Ramos (cell line): ENCODE results near the gene TRIM63.

Experiments used
- in situ Hi-C: fragments of 300-500 bp; cut with MboI; formaldehyde crosslinking; loops from one replicate; pipeline ENCODE4 v1.14.3; 2022; ENCODE audit warnings: low sequenced_read_pairs; ENCODE audit not compliant: unreplicated experiment

TRIM63 gene

GRCh38 chr1:26021647-26022403 is 45.6 kb downstream of the TRIM63 start, which contains the start of gene EXTL1:
Gene EXTL1 (plus strand): TSS chr1:26021775. CDS start chr1:26022647, 872 bp downstream.
- in situ Hi-C loops, result no loop called here

GRCh38 chr1:26020941-26021646 is 46.3 kb downstream of the TRIM63 start:
- in situ Hi-C loops, result no loop called here

GRCh38 chr1:26020330-26020768 is 47.1 kb downstream of the TRIM63 start:
- in situ Hi-C loops, result no loop called here

DNA sequence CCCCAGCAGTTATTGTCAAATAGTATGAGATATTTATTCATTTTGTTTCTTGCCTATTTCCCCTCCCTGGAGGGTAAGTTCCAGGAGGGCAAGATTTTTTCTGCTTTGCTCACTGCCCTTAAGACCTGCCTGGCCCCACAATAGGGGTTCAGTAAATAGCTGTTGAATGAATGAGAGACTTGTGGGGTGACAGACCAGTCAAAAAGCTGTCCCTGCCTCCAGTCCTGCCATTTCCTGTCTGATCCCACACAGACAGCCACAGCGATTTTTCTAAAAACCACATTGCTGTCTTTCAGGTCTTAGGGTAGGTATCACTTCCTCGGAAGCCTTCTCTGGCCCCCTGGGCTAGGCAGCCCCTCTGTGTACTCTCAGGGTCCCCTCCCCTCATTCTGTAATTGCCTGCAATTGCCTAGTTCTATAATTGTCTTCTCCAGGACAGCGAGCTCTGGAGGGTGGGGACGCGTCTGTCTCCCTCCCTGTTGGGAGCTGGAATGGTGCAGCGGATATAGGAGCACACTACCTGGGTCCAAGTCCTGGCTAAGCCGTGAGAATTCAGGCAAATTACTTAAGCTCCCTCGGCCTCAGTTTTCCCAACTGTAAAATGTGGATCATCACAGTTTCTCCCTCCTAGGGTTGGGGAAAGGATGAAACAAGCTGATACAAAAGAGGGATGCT is 47.7 kb downstream of the TRIM63 start:
- in situ Hi-C loops, result no loop called here

GRCh38 chr1:26017606-26018005 is 49.8 kb downstream of the TRIM63 start:
- in situ Hi-C loops, result no loop called here

GRCh38 chr1:26016953-26017545 is 50.4 kb downstream of the TRIM63 start:
- in situ Hi-C loops, result no loop called here

- in situ Hi-C loops, result no loop called here
These were observed 51.0 kb downstream of the TRIM63 start for GRCh38 chr1:26016258-26016952.

DNA sequence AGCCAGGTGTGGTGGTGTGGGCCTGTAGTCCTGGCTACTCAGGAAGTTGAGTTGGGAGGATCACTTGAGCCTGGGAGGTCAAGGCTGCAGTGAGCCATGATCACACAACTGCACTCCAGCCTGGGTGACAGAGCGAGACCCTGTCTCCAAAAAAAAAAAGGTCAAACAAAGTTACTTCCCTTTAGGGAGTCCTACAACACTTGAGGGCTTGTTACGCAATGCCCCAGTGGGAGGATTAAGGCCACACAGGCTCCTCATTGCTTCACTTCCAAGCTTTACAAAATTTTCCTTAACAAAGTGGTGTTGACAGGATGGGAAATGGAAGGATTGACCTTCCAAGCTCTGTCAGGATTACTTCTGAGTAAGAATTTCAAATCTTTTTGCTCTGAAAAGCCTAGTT is 52.1 kb downstream of the TRIM63 start:
- in situ Hi-C loops, result no loop called here

- in situ Hi-C loops, result no loop called here
These were observed 53.3 kb downstream of the TRIM63 start for GRCh38 chr1:26014179-26014578.

DNA sequence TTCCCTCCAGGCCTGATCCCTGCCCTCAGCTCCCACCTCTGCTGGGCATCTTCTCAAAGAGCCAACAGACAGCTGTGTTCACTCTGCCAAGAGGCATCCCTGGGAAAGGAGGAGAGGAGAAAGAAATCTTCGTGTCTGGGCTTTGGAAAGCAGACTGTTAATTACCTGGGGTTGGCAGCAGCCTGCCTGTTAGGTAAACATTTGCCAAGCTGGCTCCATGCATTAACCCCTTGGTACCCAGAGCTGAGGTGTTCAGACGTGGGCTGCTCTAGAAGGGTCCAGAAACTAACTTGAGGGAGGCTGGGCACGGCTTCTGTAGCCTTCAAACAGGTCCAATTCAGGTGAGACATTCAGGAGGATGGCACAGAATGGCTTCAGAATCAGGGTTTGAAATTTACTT is 54.6 kb downstream of the TRIM63 start:
- in situ Hi-C loops, result no loop called here

GRCh38 chr1:26010825-26011224 is 56.6 kb downstream of the TRIM63 start:
- in situ Hi-C loops, result no loop called here

- in situ Hi-C loops, result loop anchor here (10.0 kb wide), 1 partner anchor 185 kb away; no protein-coding TSS in a partner anchor
These were observed 57.5 kb downstream of the TRIM63 start for GRCh38 chr1:26009796-26010447.

GRCh38 chr1:26006710-26007109 is 60.7 kb downstream of the TRIM63 start:
- in situ Hi-C loops, result loop anchor here (10.0 kb wide), 1 partner anchor 182 kb away; no protein-coding TSS in a partner anchor

DNA sequence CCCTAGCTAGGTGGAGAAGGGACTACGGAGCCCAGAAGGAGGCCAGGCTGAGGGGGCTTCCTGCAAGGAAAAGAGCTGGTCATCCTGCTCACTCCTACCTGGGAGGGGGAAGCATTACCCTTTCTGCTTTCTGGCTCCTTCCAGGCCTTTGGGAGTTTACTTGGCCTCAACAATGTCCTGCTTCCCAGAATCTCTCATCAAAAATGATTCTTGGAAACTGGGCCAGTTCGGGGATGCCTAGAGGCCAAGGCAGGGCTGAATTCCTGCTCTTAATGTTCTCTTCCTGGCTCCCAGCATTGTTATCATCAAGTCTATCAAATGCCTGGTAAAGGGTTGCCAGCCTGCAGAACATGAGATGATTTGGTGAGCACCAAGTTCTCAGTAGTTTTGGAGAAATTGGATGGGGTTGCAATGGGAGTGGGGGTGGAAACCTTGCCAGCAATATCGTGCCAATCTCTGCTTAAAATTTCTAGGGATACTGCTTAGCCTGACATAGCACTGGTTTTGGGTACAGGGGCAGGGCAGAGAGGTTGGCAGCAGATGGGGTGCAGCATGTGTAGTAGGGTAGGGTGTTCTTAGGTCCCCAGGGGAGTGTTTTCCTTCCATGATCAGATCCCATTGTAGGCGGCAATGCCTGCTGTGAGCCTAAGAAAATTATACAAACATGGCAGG is 61.9 kb downstream of the TRIM63 start:
- in situ Hi-C loops, result loop anchor here (10.0 kb wide), 1 partner anchor 181 kb away; no protein-coding TSS in a partner anchor

- in situ Hi-C loops, result loop anchor here (10.0 kb wide), 1 partner anchor 179 kb away; no protein-coding TSS in a partner anchor
These were observed 63.7 kb downstream of the TRIM63 start for GRCh38 chr1:26003756-26004155.

DNA sequence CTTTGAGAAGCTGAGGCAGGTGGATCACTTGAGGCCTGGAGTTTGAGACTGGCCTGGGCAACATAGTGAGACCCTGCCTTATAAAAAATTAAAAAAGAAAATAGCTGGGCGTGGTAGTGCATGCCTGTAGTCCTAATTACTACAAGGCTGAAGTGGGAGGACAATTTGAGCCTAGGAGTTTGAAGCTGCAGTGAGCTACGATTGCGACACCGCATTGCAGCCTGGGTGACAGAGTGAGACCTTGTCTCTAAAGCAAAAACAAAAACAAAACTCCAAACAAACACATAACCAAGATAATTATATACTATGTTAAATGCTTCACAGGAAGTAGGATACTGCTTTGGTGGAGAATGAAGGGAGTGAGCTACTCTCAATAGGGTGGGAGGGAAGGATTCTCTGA is 64.2 kb downstream of the TRIM63 start:
- in situ Hi-C loops, result loop anchor here (10.0 kb wide), 1 partner anchor 178 kb away; no protein-coding TSS in a partner anchor
